Measurements from ENCODE around the gene KLHL14. TPM values are rescaled to one million over a fixed set of nuclear protein-coding genes. Genes with fewer than 3 reads are reported as not detected.

The KLHL14 gene
- total and polyA plus RNA-seq, 2 of the 13 experiments (the other 11 are each of a cell fraction or from before 2014, with no cell fraction given): 16.0 to 41.8 TPM

DNA sequence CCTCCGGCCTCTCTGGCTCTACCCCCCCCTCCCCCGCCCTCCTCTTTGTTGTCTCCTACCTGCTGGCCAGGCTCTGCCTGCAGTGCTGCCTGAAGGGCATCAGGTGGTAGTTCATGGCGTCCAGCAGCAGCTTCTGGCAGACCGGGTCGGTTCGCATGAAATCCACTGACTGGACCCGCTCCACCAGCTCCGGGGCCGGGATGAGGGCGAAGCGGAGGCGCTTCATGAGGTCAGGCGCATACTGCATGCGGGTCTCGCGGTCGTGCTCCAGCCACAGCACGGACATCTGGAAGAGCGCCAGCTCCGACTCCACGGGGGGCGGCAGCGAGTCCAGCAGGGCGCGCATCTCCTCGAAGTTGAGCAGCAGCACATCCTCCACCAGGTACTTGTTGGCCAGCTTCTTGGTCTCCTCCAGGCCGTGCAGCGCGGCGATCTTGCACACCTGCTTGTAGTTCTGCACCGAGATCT, 3.2 kb downstream of the KLHL14 start (continued):
- TF ChIP-seq, protein P1, sequence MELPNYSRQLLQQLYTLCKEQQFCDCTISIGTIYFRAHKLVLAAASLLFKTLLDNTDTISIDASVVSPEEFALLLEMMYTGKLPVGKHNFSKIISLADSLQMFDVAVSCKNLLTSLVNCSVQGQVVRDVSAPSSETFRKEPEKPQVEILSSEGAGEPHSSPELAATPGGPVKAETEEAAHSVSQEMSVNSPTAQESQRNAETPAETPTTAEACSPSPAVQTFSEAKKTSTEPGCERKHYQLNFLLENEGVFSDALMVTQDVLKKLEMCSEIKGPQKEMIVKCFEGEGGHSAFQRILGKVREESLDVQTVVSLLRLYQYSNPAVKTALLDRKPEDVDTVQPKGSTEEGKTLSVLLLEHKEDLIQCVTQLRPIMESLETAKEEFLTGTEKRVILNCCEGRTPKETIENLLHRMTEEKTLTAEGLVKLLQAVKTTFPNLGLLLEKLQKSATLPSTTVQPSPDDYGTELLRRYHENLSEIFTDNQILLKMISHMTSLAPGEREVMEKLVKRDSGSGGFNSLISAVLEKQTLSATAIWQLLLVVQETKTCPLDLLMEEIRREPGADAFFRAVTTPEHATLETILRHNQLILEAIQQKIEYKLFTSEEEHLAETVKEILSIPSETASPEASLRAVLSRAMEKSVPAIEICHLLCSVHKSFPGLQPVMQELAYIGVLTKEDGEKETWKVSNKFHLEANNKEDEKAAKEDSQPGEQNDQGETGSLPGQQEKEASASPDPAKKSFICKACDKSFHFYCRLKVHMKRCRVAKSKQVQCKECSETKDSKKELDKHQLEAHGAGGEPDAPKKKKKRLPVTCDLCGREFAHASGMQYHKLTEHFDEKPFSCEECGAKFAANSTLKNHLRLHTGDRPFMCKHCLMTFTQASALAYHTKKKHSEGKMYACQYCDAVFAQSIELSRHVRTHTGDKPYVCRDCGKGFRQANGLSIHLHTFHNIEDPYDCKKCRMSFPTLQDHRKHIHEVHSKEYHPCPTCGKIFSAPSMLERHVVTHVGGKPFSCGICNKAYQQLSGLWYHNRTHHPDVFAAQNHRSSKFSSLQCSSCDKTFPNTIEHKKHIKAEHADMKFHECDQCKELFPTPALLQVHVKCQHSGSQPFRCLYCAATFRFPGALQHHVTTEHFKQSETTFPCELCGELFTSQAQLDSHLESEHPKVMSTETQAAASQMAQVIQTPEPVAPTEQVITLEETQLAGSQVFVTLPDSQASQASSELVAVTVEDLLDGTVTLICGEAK (IDR thresholded peaks at IDR 0.05): no peak
- TF ChIP-seq, protein P1 (CRISPR knock-in tag; IDR thresholded peaks at IDR 0.05): peak; percentile 20; the same call in 1 of the 2 replicates
- TF ChIP-seq EED (CRISPR knock-in tag; IDR thresholded peaks at IDR 0.05) (peak; percentile 82), ZNF253 (CRISPR knock-in tag; IDR thresholded peaks at IDR 0.05; ENCODE audit: borderline replicate concordance) (0 out of 2 replicates have a peak, but pooled peaks have one; percentile 29), IRX3 (CRISPR knock-in tag; IDR thresholded peaks at IDR 0.05; ENCODE audit: borderline replicate concordance, low read depth) (no peak), FOSL2 (CRISPR knock-in tag; IDR thresholded peaks at IDR 0.05) (peak; percentile 9), MTF2 (CRISPR knock-in tag; IDR thresholded peaks at IDR 0.05; ENCODE audit: borderline replicate concordance) (0 out of 2 replicates have a peak, but pooled peaks have one; percentile 78), ZBTB20 (CRISPR knock-in tag; IDR thresholded peaks at IDR 0.05; ENCODE audit: borderline replicate concordance, low read depth) (peak; percentile 23; the same call in 1 of the 2 replicates), KLF16 (CRISPR knock-in tag; IDR thresholded peaks at IDR 0.05) (no peak; a peak in 1 of 4 replicates), ZNF337 (CRISPR knock-in tag; IDR thresholded peaks at IDR 0.05; ENCODE audit: borderline replicate concordance, low read depth) (no peak), ATF7-NPFF (CRISPR knock-in tag; IDR thresholded peaks at IDR 0.05; ENCODE audit: low read depth) (0 out of 2 replicates have a peak, but pooled peaks have one; percentile 15)
- TF ChIP-seq, protein P2, sequence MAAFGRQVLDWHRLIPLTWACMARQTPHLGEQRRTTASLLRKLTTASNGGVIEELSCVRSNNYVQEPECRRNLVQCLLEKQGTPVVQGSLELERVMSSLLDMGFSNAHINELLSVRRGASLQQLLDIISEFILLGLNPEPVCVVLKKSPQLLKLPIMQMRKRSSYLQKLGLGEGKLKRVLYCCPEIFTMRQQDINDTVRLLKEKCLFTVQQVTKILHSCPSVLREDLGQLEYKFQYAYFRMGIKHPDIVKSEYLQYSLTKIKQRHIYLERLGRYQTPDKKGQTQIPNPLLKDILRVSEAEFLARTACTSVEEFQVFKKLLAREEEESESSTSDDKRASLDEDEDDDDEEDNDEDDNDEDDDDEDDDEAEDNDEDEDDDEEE (CRISPR knock-in tag; IDR thresholded peaks at IDR 0.05): 0 out of 2 replicates have a peak, but pooled peaks have one; percentile 18
- TF ChIP-seq, protein P3, sequence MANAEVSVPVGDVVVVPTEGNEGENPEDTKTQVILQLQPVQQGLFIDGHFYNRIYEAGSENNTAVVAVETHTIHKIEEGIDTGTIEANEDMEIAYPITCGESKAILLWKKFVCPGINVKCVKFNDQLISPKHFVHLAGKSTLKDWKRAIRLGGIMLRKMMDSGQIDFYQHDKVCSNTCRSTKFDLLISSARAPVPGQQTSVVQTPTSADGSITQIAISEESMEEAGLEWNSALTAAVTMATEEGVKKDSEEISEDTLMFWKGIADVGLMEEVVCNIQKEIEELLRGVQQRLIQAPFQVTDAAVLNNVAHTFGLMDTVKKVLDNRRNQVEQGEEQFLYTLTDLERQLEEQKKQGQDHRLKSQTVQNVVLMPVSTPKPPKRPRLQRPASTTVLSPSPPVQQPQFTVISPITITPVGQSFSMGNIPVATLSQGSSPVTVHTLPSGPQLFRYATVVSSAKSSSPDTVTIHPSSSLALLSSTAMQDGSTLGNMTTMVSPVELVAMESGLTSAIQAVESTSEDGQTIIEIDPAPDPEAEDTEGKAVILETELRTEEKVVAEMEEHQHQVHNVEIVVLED (CRISPR knock-in tag; IDR thresholded peaks at IDR 0.05; ENCODE audit: borderline replicate concordance): no peak
- TF ChIP-seq, protein P4, sequence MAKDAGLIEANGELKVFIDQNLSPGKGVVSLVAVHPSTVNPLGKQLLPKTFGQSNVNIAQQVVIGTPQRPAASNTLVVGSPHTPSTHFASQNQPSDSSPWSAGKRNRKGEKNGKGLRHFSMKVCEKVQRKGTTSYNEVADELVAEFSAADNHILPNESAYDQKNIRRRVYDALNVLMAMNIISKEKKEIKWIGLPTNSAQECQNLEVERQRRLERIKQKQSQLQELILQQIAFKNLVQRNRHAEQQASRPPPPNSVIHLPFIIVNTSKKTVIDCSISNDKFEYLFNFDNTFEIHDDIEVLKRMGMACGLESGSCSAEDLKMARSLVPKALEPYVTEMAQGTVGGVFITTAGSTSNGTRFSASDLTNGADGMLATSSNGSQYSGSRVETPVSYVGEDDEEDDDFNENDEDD (CRISPR knock-in tag; IDR thresholded peaks at IDR 0.05; ENCODE audit: borderline replicate concordance): peak; percentile 42; the same call in 1 of the 2 replicates
- TF ChIP-seq, protein P5, sequence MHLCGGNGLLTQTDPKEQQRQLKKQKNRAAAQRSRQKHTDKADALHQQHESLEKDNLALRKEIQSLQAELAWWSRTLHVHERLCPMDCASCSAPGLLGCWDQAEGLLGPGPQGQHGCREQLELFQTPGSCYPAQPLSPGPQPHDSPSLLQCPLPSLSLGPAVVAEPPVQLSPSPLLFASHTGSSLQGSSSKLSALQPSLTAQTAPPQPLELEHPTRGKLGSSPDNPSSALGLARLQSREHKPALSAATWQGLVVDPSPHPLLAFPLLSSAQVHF (CRISPR knock-in tag; IDR thresholded peaks at IDR 0.05): no peak

Measured in HepG2 (cell line).